Measurements from ENCODE around the gene TYMS. TPM values are rescaled to one million over a fixed set of nuclear protein-coding genes. Genes with fewer than 3 reads are reported as not detected.

The TYMS gene
- total and polyA plus RNA-seq, 9 of the 15 experiments (the other 6 are each of a cell fraction or from before 2014, with no cell fraction given), result 69.1 to 409 (median 175) TPM

GRCh38 chr18:677951-678381, 20.5 kb downstream of the TYMS start (continued):
- peak; percentile 22; the same call in 1 of the 2 replicates for TF ChIP-seq ATF3 (IDR thresholded peaks at IDR 0.05)
- no peak for TF ChIP-seq ATF3 (CRISPR knock-in tag; conservative IDR thresholded peaks at IDR 0.05)
- TF ChIP-seq TAF15 (IDR thresholded peaks at IDR 0.05; ENCODE audit: low read depth, low read length), result no peak
- TF ChIP-seq E2F3 (CRISPR knock-in tag; IDR thresholded peaks at IDR 0.05), result no peak
- TF ChIP-seq ARID1B (IDR thresholded peaks at IDR 0.05), result 0 out of 2 replicates have a peak, but pooled peaks have one; percentile 10
- TF ChIP-seq AFF1 (IDR thresholded peaks at IDR 0.05; ENCODE audit: low read depth in 1 of 2, partially characterized antibody in 2 of 2), result no peak
- no peak for TF ChIP-seq SMARCE1 (IDR thresholded peaks at IDR 0.05)
- TF ChIP-seq SOX6 (IDR thresholded peaks at IDR 0.05), result no peak
- TF ChIP-seq KDM1A (IDR thresholded peaks at IDR 0.05), result 0 out of 4 replicates have a peak, but pooled peaks have one; percentile 32 to 46
- no peak for TF ChIP-seq MEF2D (tag; conservative IDR thresholded peaks at IDR 0.05; ENCODE audit: low read depth)
- no peak for TF ChIP-seq ILF3 (IDR thresholded peaks at IDR 0.05; ENCODE audit: borderline replicate concordance)
- peak; percentile 94 for TF ChIP-seq MEIS2 (IDR thresholded peaks at IDR 0.05; ENCODE audit: partially characterized antibody)
- no peak for TF ChIP-seq MITF (IDR thresholded peaks at IDR 0.05)
- TF ChIP-seq TFAP4 (CRISPR knock-in tag; IDR thresholded peaks at IDR 0.05; ENCODE audit: borderline replicate concordance), result peak; percentile 25; the same call in 1 of the 2 replicates
- TF ChIP-seq, protein P1, sequence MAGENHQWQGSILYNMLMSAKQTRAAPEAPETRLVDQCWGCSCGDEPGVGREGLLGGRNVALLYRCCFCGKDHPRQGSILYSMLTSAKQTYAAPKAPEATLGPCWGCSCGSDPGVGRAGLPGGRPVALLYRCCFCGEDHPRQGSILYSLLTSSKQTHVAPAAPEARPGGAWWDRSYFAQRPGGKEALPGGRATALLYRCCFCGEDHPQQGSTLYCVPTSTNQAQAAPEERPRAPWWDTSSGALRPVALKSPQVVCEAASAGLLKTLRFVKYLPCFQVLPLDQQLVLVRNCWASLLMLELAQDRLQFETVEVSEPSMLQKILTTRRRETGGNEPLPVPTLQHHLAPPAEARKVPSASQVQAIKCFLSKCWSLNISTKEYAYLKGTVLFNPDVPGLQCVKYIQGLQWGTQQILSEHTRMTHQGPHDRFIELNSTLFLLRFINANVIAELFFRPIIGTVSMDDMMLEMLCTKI (IDR thresholded peaks at IDR 0.05; ENCODE audit: partially characterized antibody), result no peak
- no peak for TF ChIP-seq SREBF1 (IDR thresholded peaks at IDR 0.05; ENCODE audit: borderline replicate concordance, low read depth, low read length)
- no peak for TF ChIP-seq ZBTB8A (IDR thresholded peaks at IDR 0.05; ENCODE audit: partially characterized antibody)
- TF ChIP-seq CREB1 (IDR thresholded peaks at IDR 0.05), result no peak
- no peak for TF ChIP-seq CREB1 (CRISPR knock-in tag; IDR thresholded peaks at IDR 0.05)
- no peak for TF ChIP-seq NCOA6 (IDR thresholded peaks at IDR 0.05)
- TF ChIP-seq TRIM24 (IDR thresholded peaks at IDR 0.05), result peak in 1 of 2 experiments; percentile 20; a peak in 1 of 4 replicates
- TF ChIP-seq XRCC4 (IDR thresholded peaks at IDR 0.05; ENCODE audit: extremely low read depth, insufficient read depth, insufficient read length), result no peak
